Keratinocyte (primary cell): ENCODE measurements around the gene MRPS16.

Source experiments
- EZH2 ChIP-seq: IDR thresholded peaks from one replicate; pipeline ENCODE4 v1.6.1; 2012; ENCODE audit warnings: inconsistent platforms, mild to moderate bottlenecking, low read length, moderate library complexity
- TF ChIP-seq, protein P1 (sequence below), 3 experiments: IDR thresholded peaks in 1 of 3; conservative IDR thresholded peaks in 1 of 3; optimal IDR thresholded peaks in 1 of 3; 2 replicates in 2 of 3; 3 replicates in 1 of 3; pipeline versions ENCODE3 to v1.5.1; 2011; ENCODE audit warnings: low read length in 3 of 3, mild to moderate bottlenecking in 3 of 3, moderate library complexity in 2 of 3, control low read depth in 1 of 3, inconsistent platforms in 1 of 3; ENCODE audit not compliant: insufficient read depth in 2 of 3; ENCODE audit errors: extremely low read depth in 1 of 3

DNA sequence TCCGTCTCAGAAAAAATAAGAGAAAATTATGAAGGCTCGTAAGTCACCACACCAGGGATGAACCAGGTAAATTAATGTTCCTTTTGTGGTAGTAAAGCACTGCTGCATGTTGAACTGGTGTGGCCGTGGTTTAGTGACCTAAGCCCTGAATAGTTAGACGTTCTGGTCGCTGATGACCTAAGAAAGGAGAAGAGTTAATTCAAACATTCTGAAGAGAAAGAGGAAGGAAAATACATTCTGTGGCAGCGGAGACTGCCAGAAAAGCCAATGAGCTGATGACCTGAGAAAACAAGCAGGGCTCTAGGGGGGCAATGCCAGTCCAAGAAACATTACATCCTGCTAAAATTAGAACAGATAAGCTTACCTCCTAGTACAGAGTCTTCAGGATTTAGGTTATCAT lies 22.9 kb downstream of the MRPS16 start:
- TF ChIP-seq, protein P1, sequence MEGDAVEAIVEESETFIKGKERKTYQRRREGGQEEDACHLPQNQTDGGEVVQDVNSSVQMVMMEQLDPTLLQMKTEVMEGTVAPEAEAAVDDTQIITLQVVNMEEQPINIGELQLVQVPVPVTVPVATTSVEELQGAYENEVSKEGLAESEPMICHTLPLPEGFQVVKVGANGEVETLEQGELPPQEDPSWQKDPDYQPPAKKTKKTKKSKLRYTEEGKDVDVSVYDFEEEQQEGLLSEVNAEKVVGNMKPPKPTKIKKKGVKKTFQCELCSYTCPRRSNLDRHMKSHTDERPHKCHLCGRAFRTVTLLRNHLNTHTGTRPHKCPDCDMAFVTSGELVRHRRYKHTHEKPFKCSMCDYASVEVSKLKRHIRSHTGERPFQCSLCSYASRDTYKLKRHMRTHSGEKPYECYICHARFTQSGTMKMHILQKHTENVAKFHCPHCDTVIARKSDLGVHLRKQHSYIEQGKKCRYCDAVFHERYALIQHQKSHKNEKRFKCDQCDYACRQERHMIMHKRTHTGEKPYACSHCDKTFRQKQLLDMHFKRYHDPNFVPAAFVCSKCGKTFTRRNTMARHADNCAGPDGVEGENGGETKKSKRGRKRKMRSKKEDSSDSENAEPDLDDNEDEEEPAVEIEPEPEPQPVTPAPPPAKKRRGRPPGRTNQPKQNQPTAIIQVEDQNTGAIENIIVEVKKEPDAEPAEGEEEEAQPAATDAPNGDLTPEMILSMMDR (optimal IDR thresholded peaks at IDR 0.05 in 1 of 3, IDR thresholded peaks at IDR 0.05 in 1 of 3, conservative IDR thresholded peaks at IDR 0.05 in 1 of 3; ENCODE audit: extremely low read depth in 1 of 3, insufficient read depth in 2 of 3, low read length in 3 of 3): no peak
- no peak for TF ChIP-seq EZH2
